CD14-positive monocyte (primary cell): Measurements from ENCODE around the gene PRRT3. TPM values are rescaled to one million over a fixed set of nuclear protein-coding genes. Genes with fewer than 3 reads are reported as not detected.
"Not testable (repeated sequence)": the region's sequence is repeated elsewhere in the genome, so short reads cannot be mapped to it uniquely, and the experiment has no call there.

ENCODE experiments used
- DNase-seq, 3 donors: peaks; one replicate each; pipeline ENCODE4 v3.0.0-alpha.2; 2011 to 2022
- H2AFZ ChIP-seq: 2 replicates; pipeline ENCODE4 v1.6.0; 2012; ENCODE audit warnings: mild to moderate bottlenecking, low read depth, low read length, inconsistent platforms; ENCODE audit not compliant: insufficient read depth, poor library complexity, severe bottlenecking
- H3K27ac ChIP-seq, 2 donors: 1 replicate in 1 of 2; 2 replicates in 1 of 2; pipeline ENCODE4 v1.5.1; 2012 to 2013; ENCODE audit warnings: low read length in 2 of 2, control low read depth in 1 of 2, inconsistent platforms in 1 of 2, low read depth in 1 of 2, mild to moderate bottlenecking in 1 of 2
- H3K27me3 ChIP-seq, 2 donors: one replicate each; pipeline versions ENCODE4 v1.6.0 to v1.6.1; 2011 to 2013; ENCODE audit warnings: low read length in 2 of 2; ENCODE audit not compliant: control insufficient read depth in 2 of 2, insufficient read depth in 2 of 2
- H3K36me3 ChIP-seq, 2 donors: replicated peaks in 1 of 2; 1 replicate in 1 of 2; 2 replicates in 1 of 2; pipeline versions ENCODE4 v1.5.1 to v1.6.1; 2012 to 2013; ENCODE audit warnings: low read length in 2 of 2, control low read depth in 1 of 2, inconsistent platforms in 1 of 2, mild to moderate bottlenecking in 1 of 2; ENCODE audit not compliant: insufficient read depth in 2 of 2, control insufficient read depth in 1 of 2
- H3K4me1 ChIP-seq, 2 donors: 1 replicate in 1 of 2; 2 replicates in 1 of 2; pipeline versions ENCODE4 v1.5.1 to v1.6.1; 2012 to 2013; ENCODE audit warnings: low read length in 2 of 2, control low read depth in 1 of 2, inconsistent platforms in 1 of 2, mild to moderate bottlenecking in 1 of 2, moderate library complexity in 1 of 2; ENCODE audit not compliant: insufficient read depth in 2 of 2, control insufficient read depth in 1 of 2
- H3K4me2 ChIP-seq: replicated peaks from 2 replicates; pipeline ENCODE3; 2012; ENCODE audit warnings: low read length, moderate library complexity, mild to moderate bottlenecking; ENCODE audit not compliant: poor library complexity, severe bottlenecking; ENCODE audit errors: extremely low read depth
- H3K4me3 ChIP-seq, 3 experiments: fragments of 200-600 bp in 1 of 3; sonication (generic) in 1 of 3; replicated peaks in 1 of 3; 1 replicate in 2 of 3; 2 replicates in 1 of 3; pipeline ENCODE4 v1.5.1; 2011 to 2013; ENCODE audit warnings: low read length in 3 of 3, mild to moderate bottlenecking in 3 of 3, control low read depth in 2 of 3, low read depth in 2 of 3, inconsistent platforms in 1 of 3, moderate library complexity in 1 of 3
- H3K79me2 ChIP-seq: 2 replicates; pipeline ENCODE4 v1.6.0; 2012; ENCODE audit warnings: mild to moderate bottlenecking, control low read depth, inconsistent platforms, low read length, moderate library complexity; ENCODE audit not compliant: insufficient read depth
- H3K9ac ChIP-seq: 2 replicates; pipeline ENCODE4 v1.6.0; 2017; ENCODE audit warnings: low read length, mild to moderate bottlenecking; ENCODE audit not compliant: insufficient read depth, poor library complexity, severe bottlenecking
- H3K9me3 ChIP-seq, 2 donors: replicated peaks in 1 of 2; 1 replicate in 1 of 2; 2 replicates in 1 of 2; pipeline versions ENCODE4 v1.5.1 to v1.6.1; 2012 to 2013; ENCODE audit warnings: low read length in 2 of 2, control low read depth in 1 of 2; ENCODE audit not compliant: control insufficient read depth in 1 of 2, insufficient read depth in 1 of 2
- H4K20me1 ChIP-seq: 2 replicates; pipeline ENCODE4 v1.6.0; 2012; ENCODE audit warnings: mild to moderate bottlenecking, low read length, control low read depth, moderate library complexity; ENCODE audit not compliant: insufficient read depth
- H3K27ac Mint-ChIP-seq, 7 donors: one replicate each; pipeline ENCODE4 v1.8.0; 2020; ENCODE audit warnings: mild to moderate bottlenecking in 7 of 7, mixed read lengths in 7 of 7, moderate library complexity in 6 of 7, inconsistent platforms in 2 of 7
- H3K27me3 Mint-ChIP-seq, 3 donors: one replicate each; pipeline ENCODE4 v1.8.0; 2021 to 2022; ENCODE audit warnings: low read depth in 3 of 3, mild to moderate bottlenecking in 3 of 3, mixed read lengths in 3 of 3, moderate library complexity in 3 of 3, inconsistent platforms in 1 of 3
- H3K36me3 Mint-ChIP-seq, 2 donors: one replicate each; pipeline ENCODE4 v1.8.0; 2020; ENCODE audit warnings: mixed read lengths in 2 of 2, inconsistent platforms in 1 of 2, mild to moderate bottlenecking in 1 of 2
- H3K4me1 Mint-ChIP-seq: one replicate; pipeline ENCODE4 v1.8.0; 2020; ENCODE audit warnings: mild to moderate bottlenecking, mixed read lengths
- H3K4me3 Mint-ChIP-seq, 2 donors: one replicate each; pipeline ENCODE4 v1.8.0; 2020; ENCODE audit warnings: mild to moderate bottlenecking in 2 of 2, mixed read lengths in 2 of 2, moderate library complexity in 1 of 2
- H3K9me3 Mint-ChIP-seq, 7 donors: one replicate each; pipeline ENCODE4 v1.8.0; 2020 to 2022; ENCODE audit warnings: mixed read lengths in 7 of 7, mild to moderate bottlenecking in 6 of 7, moderate library complexity in 6 of 7, inconsistent platforms in 2 of 7
- CTCF ChIP-seq: fragments of 200-600 bp; IDR thresholded peaks from one replicate; pipeline ENCODE4 v1.8.0; 2022; ENCODE audit warnings: antibody characterized with exemption, mild to moderate bottlenecking
- WGBS: methylation state at CpG from one replicate; pipeline ENCODE4 v1.1.5; 2013; ENCODE audit warnings: missing lambda C conversion rate; ENCODE audit not compliant: insufficient coverage; 5-methylcytosine and 5-hydroxymethylcytosine counted together
- intact Hi-C, 2 donors: fragments of 100-400 bp; cut with micrococcal nuclease; formaldehyde crosslinking; loops; one replicate each; pipeline versions ENCODE4 v1.15.0 to v1.15.1; 2023
- polyA plus RNA-seq, 3 donors: library from polyadenylated mRNA; depleted of rRNA in 1 of 3; unstranded in 2 of 3; stranded (reverse) in 1 of 3; fragments of 300-500 nt in 2 of 3; fragments of >200 nt in 1 of 3; fragmentation: Illumina TruSeq in 2 of 3; gene quantifications; 1 replicate in 2 of 3; 2 replicates in 1 of 3; pipeline ENCODE4 v1.2.3, GENCODE V29; 2012 to 2021

Gene PRRT3
- polyA plus RNA-seq, 3 donors: 0.11 to 0.57 (median 0.31) TPM

- no peak for DNase-seq
- TF ChIP-seq CTCF: no peak
These were observed 10.0 kb downstream of the PRRT3 start for GRCh38 chr3:9942164-9942563.

GRCh38 chr3:9940746-9941145 lies 11.5 kb downstream of the PRRT3 start:
- peaks cover 0 to 2% (median 0%) of the 10 kb centered on the region in 3 donors for H3K27me3 Mint-ChIP-seq
- no peak for TF ChIP-seq CTCF
- Histone ChIP-seq H3K79me2 (no peaks in the 10 kb centered on the region), H3K4me1 (peaks cover 5 to 6% of the 10 kb centered on the region in 2 donors), H3K27ac (no peak overlapping the region), H3K9ac (no peak overlapping the region), H2AFZ (no peak overlapping the region), H4K20me1 (no peaks in the 10 kb centered on the region), H3K4me2 (no peak overlapping the region), H3K27me3 (no peaks in the 10 kb centered on the region), H3K36me3 (peaks cover 13 to 40% of the 10 kb centered on the region in 2 donors), H3K9me3 (no peaks in the 10 kb centered on the region), H3K4me3 (no peak overlapping the region)
- intact Hi-C loops: no loop called here
- H3K36me3 Mint-ChIP-seq: peaks cover 33 to 46% of the 10 kb centered on the region in 2 donors
- H3K4me1 Mint-ChIP-seq: peaks cover 4% of the 10 kb centered on the region
- H3K27ac Mint-ChIP-seq: no peak overlapping the region
- no peak overlapping the region for H3K4me3 Mint-ChIP-seq
- DNase-seq: no peak
- peaks cover 0 to under 1% (median 0%) of the 10 kb centered on the region in 7 donors for H3K9me3 Mint-ChIP-seq
- WGBS: 98% methylated on average over 9 of the region's 10 CpGs

More at GRCh38 chr3:9942164-9942563, 10.0 kb downstream of the PRRT3 start:
- Histone ChIP-seq H3K4me1 (peaks cover 4 to 8% of the 10 kb centered on the region in 2 donors), H3K36me3 (peaks cover 13 to 34% of the 10 kb centered on the region in 2 donors), H3K9ac (no peak overlapping the region), H3K27ac (no peak overlapping the region), H3K79me2 (no peaks in the 10 kb centered on the region), H3K4me2 (no peak overlapping the region), H3K9me3 (no peaks in the 10 kb centered on the region), H3K4me3 (no peak overlapping the region), H4K20me1 (no peaks in the 10 kb centered on the region), H2AFZ (no peak overlapping the region), H3K27me3 (no peaks in the 10 kb centered on the region)
- Mint-ChIP-seq H3K36me3 (peaks cover 25 to 40% of the 10 kb centered on the region in 2 donors), H3K27ac (peak overlapping the region in 4 of 7 donors; percentile 18 to 69 (median 32)), H3K9me3 (peaks cover 0 to 3% (median 0%) of the 10 kb centered on the region in 7 donors), H3K27me3 (peaks cover 2 to 6% (median 4%) of the 10 kb centered on the region in 3 donors), H3K4me3 (no peak overlapping the region), H3K4me1 (peaks cover 6% of the 10 kb centered on the region)
- WGBS: 100% methylated on average over 1 of the region's 4 CpGs
- intact Hi-C loops: no loop called here

GRCh38 chr3:9939906-9940305 lies 12.3 kb downstream of the PRRT3 start:
- not testable (repeated sequence) for H3K27me3 Mint-ChIP-seq, H2AFZ ChIP-seq, H3K4me3 Mint-ChIP-seq, H3K9me3 Mint-ChIP-seq, DNase-seq, H4K20me1 ChIP-seq, H3K4me2 ChIP-seq, H3K27ac ChIP-seq, H3K79me2 ChIP-seq, H3K9ac ChIP-seq, H3K27ac Mint-ChIP-seq, H3K9me3 ChIP-seq, H3K4me3 ChIP-seq, H3K27me3 ChIP-seq
- H3K36me3 Mint-ChIP-seq: peaks cover 40 to 52% of the 10 kb centered on the region in 2 donors
- H3K4me1 ChIP-seq: peaks cover 5 to 11% of the 10 kb centered on the region in 2 donors
- H3K4me1 Mint-ChIP-seq: peaks cover 13% of the 10 kb centered on the region
- intact Hi-C loops: loop anchor here in 1 of 2 donors (10.0 kb wide), 1 partner anchor 385 kb away; the partner anchor contains the start of gene SEC13
- WGBS: 100% methylated on average over 4 of the region's 32 CpGs
- peaks cover 13 to 40% of the 10 kb centered on the region in 2 donors for H3K36me3 ChIP-seq
